EH (cell line): ENCODE measurements around the gene UPF3B.
"Not testable (repeated sequence)": the region's sequence is repeated elsewhere in the genome, so short reads cannot be mapped to it uniquely, and the experiment has no call there.

Experiments
- DNase-seq: peaks from one replicate; pipeline ENCODE4 v3.0.0-alpha.2; 2015; ENCODE audit warnings: low read depth

The UPF3B gene, protein sequence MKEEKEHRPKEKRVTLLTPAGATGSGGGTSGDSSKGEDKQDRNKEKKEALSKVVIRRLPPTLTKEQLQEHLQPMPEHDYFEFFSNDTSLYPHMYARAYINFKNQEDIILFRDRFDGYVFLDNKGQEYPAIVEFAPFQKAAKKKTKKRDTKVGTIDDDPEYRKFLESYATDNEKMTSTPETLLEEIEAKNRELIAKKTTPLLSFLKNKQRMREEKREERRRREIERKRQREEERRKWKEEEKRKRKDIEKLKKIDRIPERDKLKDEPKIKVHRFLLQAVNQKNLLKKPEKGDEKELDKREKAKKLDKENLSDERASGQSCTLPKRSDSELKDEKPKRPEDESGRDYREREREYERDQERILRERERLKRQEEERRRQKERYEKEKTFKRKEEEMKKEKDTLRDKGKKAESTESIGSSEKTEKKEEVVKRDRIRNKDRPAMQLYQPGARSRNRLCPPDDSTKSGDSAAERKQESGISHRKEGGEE

DNA sequence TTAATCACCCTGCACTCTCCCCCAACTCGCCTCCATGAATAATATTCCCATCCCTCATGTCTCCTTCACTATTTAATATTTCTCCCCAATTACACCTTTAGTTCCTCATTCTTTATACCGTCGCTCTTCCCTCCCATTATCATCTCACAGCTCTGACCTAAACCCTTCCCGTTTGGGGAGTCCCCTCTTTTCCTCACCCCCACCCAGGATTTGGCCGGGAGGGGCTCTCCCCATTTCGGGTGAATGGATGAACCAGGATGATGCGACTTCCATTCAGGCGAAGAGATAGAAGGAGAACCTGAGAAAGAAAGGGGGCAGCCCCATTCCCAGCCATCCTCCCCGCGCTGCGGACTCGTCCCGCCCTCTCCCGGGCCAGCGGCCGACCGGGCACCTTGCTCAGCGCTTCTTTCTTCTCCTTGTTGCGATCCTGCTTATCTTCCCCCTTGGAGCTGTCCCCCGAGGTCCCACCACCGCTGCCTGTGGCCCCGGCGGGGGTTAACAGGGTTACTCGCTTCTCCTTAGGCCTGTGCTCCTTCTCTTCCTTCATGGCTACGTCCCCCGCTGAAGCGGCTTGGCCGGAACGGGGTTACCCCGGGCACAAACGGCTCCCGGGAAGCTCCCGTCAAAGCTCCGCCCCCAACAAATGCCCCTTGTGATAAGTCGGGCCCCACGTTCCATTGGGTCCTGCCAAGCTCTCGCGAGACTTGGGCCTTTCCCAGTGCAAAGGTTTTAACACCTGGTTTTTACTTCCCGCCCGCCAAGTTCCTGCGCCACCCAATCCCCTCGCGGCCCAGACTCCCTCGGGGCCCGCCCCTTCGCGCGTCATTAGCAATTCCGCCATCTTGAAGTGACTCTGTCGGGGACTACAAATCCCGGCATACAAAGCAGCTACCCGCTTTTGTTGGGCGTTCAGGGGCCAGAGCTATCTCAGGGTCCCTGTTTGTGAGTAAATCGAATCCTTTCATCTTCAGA is at the start of gene UPF3B:
TSS of gene UPF3B (minus strand) at position 582 of the 972 bp plus-strand sequence. CDS start at position 547, 35 bp downstream.
- peak; percentile 98 for DNase-seq

DNA sequence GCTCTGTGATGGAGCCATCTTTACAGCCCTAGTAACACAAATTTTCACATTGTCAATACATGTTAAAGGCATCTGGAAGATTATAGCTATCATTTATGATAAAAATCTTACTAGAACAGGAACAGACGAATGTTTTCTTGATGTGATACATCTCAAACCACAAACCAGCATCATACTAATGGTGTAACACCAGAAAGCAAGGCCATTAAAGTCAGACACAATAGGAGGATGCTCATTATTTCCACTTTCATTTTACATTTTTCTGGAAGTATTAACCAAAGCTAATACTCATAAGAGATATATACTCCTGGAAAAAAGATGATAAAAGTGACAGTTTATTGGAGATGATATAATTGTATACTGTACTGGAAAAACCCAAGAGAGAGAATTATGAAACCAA is 48.2 kb upstream of the UPF3B start:
- DNase-seq: no peak

DNA sequence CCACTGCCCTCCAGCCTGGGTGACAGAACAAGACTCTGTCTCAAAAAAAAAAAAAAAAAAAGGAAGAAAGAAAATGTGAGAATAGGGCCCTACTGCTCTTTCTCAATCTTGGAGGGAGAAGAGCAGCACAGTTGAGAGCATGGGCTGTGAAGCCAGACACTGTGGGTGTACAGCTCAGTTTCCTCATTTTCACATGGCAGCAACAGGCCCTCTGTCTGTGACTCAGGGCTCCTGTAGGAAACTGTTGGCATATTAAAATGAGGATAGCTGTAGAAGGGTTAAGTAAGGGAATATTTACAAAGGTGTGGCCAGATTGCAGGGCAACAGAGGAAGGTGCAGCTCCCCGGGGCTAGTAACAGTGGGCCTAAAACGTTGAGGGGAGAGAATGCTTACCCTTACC is 46.4 kb upstream of the UPF3B start:
- no peak for DNase-seq

DNA sequence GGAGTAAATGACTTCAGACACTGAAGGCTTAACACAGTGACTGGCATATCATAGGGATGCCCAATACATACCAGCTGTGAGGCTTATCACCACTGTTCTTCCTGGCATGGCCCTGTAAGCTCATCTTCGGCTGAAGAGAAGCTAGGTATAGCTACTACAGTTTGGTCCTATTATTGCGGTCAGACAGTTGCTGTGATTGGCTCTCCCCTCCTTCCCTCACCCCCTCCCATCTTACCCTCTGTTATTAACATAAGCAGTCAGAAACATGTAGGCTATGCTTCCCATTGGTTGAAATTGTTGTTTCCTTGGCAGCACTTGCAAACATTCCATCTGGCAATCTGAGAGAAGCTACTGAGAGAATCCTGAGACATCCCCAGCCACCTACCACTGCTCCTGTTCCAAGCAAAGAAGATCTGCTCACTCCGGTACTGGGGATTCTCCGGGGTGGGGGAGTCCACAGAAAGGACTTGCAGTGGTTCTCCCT is 43.1 kb upstream of the UPF3B start, which contains the start of gene AKAP14:
TSS of gene AKAP14 (plus strand) at position 51 of the 484 bp plus-strand sequence. CDS start 7,331 bp downstream, outside the sequence.
- DNase-seq: peak; percentile 24

DNA sequence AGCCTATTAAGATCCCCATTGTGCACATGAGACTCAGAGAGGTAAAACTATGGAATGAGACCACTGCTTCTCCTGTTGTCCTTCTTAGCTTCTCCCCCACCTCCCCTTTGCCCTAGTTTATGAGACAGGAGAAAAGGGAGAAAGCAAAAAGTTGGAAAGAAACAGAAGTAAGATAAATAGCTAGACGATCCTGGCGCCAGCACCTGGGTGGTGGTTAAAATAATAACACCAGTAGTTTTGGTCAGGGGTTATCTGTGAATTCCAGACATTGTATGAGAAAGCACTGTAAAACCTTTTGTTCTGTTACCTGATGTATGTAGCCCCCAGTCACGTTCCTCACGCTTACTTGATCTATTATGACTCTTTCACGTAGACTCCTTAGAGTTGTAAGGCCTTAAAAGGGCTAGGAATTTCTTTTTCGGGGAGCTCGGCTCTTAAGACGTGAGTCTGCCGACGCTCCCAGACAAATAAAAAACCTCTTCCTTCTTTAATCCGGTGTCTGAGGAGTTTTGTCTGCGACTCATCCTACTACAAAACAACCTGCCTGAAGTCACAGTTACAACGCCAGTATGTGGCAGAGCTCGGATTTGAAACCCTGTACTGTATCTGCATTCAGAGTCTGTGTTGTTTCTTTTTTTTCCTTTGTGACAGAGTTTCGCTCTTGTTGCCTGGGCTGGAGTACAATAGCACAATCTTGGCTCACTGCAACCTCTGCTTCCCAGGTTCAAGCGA is 39.4 kb upstream of the UPF3B start:
- DNase-seq: peak; percentile 51

DNA sequence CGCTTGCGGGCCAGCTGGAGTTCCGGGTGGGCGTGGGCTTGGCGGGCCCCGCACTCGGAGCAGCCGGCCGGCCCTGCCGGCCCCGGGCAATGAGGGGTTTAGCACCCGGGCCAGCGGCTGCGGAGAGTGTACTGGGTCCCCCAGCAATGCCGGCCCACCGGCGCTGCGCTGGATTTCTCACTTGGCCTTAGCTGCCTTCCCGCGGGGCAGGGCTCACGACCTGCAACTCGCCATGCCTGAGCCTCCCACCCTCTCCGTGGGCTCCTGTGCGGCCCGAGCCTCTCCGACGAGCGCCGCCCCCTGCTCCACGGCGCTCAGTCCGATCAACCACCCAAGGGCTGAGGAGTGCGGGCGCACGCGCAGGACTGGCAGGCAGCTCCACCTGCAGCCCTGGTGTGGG is 37.9 kb upstream of the UPF3B start:
- DNase-seq: not testable (repeated sequence)

DNA sequence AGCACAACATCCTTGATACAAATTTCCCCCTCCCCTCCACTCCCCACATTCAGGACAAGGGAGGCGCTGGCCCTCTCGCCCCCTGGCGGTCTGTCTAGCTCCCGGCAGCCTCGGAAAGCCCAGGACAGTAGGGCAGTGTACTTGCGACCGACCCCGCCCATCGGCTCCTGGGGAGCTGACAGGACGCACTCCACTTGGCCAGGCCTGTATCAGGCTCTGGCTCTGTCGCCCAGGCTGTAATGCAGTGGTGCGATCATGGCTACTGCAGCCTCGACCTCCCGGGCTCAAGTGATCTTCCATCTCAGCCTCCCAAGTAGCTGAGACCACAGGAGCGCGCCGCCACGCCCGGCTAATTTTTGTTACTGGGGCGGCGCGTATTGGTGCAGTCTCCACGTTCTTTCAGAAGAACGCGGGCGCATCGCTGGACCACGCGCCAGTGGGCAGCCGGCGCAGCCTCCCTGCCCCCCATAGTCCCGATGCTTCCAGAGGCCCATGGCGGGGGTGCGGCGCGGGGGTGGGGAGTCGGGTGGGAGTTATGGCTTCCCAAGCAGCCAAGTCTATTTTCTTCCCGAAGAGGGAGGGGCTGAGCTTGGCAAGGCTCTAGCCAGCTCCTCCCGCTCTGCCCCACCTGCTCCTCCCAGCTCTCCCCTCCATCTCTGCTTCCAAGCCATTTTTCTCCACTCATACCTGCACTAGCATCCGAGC is 35.1 kb upstream of the UPF3B start:
- DNase-seq: peak; percentile 65

DNA sequence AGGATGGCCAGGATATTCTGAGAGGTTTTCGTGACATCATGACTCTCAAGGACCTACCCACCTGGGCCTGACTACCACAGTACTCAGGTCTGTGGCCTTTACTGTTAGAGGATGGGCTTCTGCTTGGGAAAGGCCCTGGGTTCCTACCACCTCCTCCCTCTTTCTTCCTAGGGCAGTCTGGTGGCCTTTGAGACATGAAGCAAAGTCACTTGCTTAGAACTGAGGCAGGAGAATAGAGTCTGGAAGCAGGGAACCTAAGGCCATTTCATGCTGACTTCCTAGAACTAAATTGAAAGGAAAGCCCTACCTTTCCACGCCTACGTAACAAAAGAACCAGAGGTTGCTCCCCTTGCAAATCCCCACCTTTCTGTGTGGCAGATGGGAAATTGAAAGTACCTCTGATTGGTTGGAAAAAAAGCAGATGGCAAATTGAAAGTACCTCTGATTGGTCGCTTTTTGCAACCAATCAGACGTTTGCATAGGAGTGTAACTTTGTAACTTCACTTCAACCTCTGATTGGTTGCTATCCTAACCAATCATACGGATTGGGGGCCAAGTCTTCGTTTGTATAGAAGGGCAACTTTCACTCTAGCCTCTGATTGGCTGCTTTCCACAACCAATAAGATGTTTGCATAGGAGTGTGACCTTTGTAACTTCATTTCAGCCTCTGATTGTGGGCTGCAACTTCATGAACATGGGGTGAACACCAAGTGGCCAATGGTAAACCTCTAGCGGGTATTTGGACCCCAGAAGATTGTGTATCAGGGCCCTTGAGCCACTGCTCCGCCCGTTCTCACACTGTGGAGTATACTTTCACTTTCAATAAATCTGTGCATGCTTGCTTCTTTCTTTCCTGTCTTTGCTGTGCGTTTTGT is 33.0 kb upstream of the UPF3B start:
- DNase-seq: peak; percentile 37

DNA sequence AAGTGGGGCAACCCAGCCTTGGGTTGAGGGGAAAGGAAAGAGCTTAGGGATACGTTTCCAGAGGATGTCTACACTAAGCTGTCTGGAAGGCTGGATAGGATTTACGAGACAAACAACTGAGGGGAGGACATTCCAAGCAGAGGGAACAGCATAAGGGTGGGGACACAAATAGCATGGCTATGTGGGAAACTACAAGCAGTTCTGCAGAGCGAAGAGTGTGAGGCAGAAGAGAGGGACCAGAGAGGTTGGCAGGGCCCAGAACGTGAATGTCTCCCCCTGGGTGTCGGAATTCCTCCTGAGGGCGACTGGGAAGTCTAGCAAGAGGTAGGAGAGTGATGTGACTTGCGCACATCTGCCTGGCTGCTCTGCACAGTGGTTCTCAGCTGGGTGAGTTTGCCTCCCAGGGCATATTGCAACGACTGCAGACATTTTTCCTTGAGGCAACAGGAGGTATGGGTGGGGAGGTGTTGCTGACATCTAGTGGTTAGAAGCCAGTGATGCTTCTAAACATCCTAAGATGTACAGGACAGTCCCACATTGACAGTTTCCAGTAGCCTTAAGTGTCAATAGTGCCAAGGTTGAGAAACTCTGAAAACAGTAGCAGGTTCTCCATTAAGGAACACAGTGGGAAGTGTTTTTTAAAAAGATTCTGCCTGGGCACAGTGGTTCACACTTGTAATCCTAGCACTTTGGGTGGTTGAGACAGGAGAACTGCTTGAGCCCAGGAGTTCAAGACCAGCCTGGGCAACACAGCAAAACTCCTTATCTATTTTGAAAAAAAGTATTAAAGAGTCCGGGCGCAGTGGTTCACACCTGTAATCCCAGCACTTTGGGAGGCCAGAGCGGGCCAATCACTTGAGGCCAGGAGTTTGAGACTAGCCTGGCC is 28.0 kb upstream of the UPF3B start:
- DNase-seq: peak; percentile 64

DNA sequence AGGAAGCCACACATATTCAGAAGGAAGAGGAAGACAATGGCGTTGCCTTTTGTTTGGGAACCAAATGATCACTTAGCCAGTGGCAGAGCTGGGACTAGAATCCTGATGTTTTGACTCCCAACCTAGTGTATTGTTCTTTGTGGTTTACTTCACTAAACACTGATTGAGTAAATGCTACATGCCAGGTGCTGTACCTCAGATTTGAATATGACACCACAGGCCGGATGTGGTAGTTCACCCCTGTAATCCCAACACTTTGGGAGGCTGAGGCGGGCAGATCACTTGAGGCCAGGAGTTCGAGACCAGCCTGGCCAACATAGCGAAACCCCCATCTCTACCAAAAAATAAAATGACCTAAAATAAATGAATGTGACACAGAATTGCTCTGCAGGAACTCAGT is 27.3 kb upstream of the UPF3B start:
- no peak for DNase-seq

DNA sequence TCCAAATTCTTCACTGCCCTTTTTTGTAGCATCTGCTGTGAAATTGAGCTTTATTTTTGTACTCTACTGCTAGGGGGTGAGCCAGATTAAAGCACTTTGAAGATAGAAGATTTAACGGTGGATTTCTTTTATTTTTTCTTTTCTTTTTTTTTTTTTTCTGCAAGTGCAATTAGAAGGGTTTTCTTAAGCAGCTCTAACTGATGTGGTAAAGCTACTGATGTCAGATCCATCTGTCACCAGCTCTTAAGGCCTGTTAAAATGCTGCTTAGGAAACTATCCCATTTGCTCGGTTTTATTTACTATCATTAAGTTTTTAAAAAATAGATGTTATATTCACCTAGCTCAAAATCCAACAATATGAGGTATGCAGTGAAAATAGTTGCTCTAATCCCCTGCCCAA is 26.0 kb upstream of the UPF3B start:
- no peak for DNase-seq

DNA sequence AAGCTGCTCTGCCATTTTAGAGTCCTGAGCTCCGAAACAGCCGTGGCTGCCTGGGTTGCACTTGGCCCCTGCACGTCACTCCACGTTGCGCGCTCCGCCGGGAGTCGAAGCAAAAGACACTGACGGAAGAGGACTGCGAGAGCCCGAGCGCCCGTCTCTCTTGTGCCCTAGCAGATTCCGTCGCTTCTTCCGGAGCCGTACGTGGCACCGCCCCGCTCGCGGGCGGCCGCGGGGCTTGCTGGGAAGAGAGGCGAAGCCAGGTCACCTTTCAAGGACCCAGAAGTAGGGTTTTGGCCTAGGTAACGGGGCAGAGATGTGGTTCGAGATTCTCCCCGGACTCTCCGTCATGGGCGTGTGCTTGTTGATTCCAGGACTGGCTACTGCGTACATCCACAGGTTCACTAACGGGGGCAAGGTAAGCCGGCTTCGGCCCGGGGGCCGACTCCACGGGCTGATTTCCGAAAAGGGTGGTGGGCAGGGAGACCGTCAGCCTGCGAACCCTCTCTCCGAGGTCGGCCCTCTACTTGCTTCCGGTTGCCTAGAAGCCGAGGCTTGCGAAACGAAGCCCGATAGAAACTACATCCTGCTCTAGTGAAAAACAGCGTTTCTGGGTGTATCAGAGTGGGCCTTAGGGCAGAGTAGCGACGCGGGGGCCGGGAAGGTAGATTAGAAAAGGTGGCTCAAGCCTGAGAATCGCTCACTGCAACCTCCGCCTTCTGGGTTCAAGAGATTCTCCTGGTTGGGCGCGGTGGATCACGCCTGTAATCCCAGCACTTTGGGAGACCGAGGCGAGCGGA is 19.0 kb upstream of the UPF3B start, which contains the start of the genes NDUFA1 and RNF113A:
TSS of gene NDUFA1 (plus strand) at position 234 of the 797 bp plus-strand sequence. CDS start at position 314, 80 bp downstream.
TSS of gene RNF113A (minus strand) at position 135 of the 797 bp plus-strand sequence. CDS start at position 15, 120 bp downstream.
- DNase-seq: peak; percentile 88

DNA sequence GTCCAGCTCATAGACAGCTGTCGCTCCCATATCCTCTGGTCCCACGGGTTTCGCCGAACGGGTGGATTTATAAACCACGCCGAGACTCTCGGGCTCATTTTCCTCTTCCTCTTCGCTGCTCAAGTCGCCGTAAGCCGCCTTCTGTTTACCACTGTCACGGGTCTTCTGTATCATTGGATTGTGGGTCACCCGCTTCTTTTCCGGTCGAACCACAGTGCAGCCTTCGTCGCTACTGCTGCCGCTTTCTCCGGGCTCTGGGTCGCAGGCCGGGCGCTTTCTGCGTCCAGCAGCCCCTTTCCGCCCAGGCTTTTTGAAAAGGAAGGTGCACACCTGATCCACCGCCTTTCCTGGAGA is 18.5 kb upstream of the UPF3B start:
- no peak for DNase-seq

DNA sequence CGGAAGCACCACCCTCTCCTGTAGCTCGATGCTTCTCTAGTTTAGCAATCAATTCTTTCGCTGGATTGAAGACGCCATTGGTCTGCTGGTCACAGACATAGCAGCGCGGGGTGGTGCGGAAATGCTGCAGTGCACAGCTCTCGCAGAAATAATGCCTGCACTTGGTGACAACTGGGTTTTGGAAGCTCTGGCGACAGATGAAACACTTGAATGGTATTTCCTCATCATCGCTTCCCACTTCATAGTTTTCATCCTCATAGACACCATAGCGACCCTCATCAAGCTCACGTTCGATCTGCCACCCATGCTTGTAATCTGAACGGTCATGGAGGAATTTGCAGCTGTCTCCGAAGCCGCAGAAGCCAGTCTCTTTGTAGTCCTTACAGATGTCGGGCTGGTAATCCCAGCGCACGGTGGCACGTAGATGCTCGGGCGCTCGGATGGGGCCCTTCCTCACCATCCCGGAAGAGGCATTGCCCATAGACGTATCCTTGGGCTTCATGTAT is 17.9 kb upstream of the UPF3B start:
- peak; percentile 62 for DNase-seq

DNA sequence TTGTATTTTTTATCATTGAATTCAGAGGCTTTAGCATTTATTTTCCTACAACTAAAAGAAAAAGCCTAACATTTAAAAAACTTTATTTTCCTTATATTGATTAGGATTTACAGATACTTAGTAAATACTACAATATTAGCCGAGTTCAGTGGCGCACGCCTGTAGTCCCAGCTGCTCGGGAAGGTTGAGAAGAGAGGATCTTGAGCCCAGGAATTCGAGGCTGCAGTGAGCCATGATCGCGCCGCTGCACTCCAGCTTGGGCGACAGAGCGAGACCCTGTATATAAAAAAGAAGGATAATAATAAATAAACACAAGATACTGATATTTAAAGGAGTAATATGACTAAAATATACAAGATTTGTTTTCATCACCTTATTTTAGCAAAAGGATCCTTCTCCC is 681 bp upstream of the UPF3B start:
- DNase-seq: peak; percentile 4

DNA sequence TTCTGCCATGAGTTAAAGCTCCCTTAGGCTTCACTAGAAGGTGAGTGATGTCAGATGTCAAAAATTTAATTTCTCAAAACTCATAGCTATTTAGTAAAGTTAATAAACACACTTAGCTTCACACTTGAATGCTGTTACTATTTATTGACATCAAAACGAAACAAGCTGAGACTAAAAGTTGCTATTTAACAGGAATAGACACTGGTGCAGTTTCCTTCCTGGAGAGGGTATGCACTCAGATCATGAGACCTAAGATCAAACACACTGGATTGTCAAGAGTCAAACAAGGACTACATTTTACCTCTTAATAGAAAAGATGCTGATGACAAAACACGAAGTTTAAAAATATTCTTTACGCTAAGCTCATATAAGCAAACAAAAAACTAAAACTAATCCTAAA is 18.9 kb downstream of the UPF3B start:
- DNase-seq: no peak

DNA sequence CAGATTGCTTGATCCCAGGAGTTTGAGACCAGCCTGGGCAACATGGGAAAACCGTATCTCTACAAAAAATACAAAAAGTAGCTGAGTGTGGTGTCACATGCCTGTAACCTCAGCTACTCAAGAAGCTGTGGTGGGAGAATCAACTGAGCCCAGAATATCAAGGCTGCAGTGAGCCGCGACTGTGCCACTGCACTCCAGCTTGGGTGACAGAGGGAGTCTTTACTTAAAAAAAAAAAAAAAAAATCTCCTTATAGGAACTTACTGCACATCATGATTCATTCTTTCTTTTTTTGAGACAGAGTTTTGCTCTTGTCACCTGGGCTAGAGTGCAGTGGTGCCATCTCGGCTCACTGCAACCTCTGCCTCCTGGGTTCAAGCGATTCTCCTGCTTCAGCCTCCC is 24.3 kb downstream of the UPF3B start:
- no peak for DNase-seq
